GM19438 (cell line): ENCODE measurements around the gene PRKCH.

Experiments used
- ATAC-seq: cut with Tn5 transposase; IDR thresholded peaks from one replicate; pipeline ENCODE4 v1.9.1; 2021; ENCODE audit warnings: low read depth; ENCODE audit not compliant: unreplicated experiment

The PRKCH gene

GRCh38 chr14:61335049-61335448 is 13.7 kb downstream of the PRKCH start:
- ATAC-seq = no peak

- ATAC-seq = no peak
Measured at GRCh38 chr14:61335671-61336275, 14.4 kb downstream of the PRKCH start.

DNA sequence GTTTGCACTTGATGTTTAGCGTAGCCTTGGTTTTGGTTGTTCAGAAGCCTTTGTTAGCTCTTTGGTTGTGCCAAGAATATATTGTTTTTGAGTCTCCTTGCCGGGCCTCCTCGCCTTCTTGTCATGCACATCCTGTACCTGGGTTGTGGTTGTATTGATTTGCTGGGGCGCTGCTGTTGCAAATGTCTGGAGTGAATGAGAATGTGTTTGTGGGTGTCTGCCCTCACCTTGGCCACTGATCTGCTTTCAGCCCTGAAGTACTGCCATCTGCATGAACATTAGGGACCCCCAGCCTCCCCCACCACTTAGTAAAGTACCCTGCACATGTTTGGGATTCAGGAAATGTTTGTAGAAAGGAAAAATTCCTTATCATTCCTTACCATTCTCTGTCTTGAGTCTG is 16.5 kb downstream of the PRKCH start:
- ATAC-seq = no peak

- ATAC-seq = no peak
Measured at GRCh38 chr14:61338457-61338856, 17.1 kb downstream of the PRKCH start.

DNA sequence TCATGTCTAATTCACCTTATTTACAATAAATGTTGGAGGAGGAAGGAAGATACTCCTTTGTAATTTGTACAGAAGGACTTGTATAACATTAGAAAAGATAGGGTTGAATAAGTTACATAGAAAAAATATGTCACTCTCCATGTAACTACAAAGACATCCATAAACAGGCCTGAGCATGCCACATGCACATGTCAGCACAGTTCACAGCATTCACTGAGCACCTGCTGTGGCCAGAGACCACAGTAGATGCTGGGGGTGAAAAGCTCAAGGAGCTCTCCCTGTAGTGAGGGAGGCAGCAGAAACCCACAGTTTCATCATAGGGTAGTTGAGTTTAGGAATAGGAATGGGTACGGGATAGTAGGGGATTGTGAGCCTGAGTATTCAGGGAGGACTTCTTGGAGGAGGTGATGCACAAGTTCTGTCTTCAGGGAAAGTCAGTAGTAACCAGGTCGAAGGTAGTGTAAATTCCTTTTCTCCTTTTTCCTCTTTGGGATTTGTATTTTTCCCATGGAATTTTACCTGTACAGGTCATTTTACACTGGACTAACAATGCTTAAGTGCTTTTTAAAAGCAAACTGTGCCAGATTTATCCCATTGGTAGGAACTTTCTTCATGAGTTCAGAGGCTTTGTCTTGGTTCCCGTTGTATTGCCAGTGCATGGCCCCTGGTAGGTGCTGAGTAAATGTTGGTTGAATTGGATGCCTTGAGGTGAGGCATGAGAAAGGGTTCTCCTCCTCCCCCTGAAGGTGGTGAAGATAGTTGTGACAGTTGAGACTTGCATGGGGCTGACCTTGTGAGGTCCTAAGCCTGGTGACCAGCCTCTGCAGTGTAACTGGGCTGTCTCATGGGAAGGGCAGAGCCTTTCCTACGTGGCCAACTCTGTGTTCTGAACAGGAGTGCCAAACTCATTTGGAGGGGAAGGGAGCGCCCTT is 20.2 kb downstream of the PRKCH start:
- ATAC-seq = no peak

GRCh38 chr14:61342486-61342885 is 21.1 kb downstream of the PRKCH start:
- ATAC-seq = no peak

- ATAC-seq = no peak
Measured at GRCh38 chr14:61342932-61343331, 21.6 kb downstream of the PRKCH start.

- ATAC-seq = no peak
Measured at GRCh38 chr14:61343471-61343870, 22.1 kb downstream of the PRKCH start.

DNA sequence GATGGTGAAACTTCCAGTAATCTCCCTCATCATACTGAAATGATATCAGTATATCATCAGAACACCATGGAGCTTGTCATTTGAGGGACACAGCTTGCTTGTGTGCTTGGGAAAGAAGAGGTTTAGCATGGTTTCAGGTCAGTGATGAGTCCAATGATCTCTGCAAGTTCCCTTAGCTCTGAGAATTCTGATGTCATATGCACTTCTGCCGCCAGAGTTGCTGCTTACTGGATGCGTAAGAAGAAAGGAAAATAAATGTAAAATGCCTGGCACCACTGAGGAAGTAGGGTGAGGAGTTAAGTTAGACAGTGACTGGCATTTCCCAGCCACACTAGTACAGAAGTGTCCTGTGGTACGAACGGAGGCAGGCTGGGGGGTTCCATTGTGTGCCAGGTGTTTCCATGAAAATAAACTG is 22.6 kb downstream of the PRKCH start:
- ATAC-seq = no peak

GRCh38 chr14:61344437-61345150 is 23.2 kb downstream of the PRKCH start:
- ATAC-seq = no peak

DNA sequence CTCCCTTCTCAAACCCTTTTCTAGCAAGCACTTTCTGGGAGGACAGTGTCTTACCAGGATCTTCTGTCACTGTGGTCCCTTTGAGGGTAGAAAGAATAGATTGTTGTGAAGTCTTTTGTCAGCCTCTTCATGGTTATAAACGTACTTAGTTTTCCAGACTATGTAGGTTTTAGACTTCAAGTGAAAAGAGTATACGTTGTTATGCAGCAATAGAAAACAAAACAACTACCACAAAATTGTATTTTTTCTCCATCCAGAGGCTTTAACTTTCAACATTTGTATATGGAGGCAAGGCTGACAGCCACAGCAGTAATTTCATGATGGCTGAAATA is 23.7 kb downstream of the PRKCH start:
- ATAC-seq = no peak

- no peak for ATAC-seq
Measured at GRCh38 chr14:61346221-61346620, 24.8 kb downstream of the PRKCH start.

DNA sequence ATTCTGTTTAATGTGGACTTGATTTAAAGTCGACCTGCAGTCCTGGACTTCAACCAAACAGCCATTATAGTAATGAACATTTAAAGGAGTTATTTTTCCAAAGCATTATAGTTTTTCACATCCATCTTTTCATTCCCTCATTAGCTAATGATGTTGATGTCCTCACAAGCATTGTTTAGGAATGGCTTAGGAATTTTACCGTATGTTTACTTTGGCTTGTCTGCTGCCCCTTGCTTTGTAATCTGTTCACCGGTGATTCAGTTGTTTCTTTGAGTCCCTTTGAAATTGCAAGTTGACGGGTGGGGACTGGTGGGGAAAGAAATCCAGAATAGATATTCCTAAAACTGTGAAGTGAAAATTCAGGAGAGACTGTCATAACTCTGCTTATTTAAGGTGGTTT is 25.4 kb downstream of the PRKCH start:
- no peak for ATAC-seq

DNA sequence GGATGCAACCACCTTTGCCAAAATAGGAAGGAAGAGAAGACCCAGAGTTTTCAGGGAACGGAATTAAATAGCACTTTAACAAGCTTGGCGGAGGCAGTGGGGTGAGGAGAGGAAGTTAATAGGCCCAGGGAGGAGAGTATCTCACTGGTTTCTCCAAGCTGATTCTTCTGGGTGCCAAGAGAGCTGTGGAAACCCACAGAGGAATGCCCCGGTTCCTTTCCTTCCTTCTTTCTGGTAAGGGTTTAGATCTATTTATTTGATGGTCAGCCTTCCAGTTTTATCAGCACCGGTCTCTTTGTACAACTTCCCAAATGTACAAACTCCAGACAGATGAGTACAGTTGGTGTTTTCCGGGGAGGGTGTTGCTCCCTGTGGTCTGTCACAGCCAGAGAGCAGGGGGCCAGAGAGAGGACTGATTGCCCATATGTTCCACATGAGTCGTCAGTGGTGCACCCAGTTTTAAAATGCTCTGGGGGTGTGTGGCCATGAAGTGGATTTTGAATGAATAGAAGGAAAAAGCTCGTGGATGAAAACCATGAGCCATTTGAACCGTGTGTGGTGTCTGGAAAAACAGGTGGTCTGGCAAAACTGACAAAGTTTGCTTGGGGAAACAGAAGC is 26.6 kb downstream of the PRKCH start:
- no peak for ATAC-seq

DNA sequence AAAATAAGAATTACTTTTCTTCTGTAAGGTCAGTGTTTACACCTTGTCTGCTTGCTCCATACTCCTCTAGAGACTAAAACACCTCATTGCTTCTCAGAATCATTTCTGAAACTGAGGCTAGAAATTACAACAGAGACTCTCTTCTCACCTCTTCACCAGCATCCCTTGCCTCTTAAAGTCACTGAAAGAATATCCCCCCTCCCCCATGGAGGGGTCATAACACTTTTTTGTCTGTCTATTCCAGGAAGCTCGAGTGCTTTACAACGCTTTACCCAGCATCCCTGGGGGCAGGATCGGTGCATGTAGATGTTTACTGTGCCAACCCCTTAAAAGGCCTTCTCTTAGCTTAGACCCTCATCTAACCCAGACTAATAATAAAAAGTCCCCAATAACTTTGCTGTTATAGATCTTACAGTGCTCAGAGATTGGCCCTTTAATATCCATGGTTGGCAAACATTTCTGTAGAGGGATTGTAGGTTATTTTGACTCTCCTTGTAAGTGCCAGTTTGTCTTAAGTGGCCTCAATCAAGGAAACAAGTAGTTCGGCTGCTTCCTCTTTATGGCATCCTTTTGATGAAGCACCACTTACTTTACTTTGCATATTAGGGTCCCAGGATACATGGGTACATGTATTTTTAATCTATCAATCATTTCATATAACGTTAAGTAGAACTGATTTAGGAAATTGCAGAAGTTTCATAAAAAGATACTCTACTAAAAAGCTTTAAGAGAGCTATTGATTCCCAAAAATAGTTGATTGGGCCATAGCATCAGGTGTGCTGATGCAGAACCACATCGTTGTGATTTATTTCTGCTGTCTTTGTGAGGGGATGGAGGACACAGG is 29.3 kb downstream of the PRKCH start:
- ATAC-seq = no peak

DNA sequence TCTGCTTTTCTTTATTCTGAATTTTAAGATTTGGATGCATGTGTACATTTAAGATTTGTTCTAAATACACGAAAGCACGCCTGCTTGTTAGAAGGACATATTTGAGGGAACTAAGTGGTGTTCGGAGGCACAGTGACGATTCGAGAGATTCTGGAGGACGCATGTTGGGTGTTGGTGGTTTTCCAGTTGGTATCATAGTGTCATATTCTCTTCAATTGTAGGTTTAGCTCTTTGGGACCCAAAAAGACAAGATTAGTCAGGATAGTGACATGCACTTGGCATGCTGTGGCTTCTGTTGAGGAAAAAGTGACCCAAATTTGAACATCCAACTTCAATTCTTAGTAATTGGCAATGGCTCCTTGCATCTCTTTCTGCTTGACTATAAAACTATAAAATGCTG is 30.1 kb downstream of the PRKCH start:
- ATAC-seq = no peak

DNA sequence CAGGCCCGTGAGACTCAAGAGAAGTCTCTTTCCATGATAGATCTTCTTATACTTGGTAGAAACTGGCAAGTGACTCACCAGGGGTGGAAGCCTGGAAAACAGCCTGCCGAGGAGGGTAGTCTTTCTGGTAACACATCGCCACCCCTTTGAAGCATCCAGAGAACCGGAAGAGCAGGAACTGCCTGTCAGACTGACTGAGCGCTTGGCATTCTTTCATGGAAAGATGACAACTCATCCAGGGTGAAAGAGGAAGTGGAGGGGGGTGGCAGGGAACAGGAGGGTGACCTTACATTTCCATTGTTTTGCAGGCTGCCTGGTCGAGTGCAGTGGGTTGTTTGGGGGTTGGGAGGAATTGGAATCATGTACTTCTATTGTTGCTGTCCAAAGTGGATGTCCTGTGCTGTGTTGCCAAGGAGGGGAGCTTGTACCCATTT is 34.5 kb downstream of the PRKCH start:
- ATAC-seq = no peak

GRCh38 chr14:61357123-61357522 is 35.7 kb downstream of the PRKCH start:
- no peak for ATAC-seq

DNA sequence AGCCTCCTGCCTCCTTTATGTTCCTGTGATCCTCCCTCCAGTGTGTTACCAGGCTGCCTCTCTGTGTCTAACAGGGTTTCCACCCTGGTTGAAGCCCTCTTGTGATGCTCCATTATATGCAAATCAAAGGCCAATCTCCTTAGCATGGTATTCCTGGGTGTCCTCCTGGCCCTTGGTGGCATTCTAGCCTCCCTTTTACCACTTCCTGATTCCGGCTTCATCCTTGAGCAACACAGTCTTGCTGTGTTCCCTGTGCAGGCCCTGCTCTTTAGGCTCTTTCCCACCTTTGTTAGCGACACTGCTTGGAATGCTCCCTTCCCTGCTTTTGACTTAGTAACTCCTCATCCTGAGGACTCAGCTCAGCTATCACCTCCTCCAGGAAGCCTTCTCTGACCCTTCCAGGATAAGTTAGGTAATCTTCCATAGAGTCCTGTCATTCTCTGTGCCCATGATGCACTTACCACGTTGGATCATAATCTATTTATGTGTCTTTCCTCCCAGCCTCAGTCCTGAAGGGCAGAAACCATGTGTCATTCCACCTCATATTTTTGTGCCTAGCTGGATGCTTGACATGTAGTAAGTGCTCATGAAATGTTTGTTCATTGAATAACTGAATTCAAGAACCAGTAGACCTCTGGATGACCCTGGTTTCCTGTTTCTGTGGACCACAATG is 37.3 kb downstream of the PRKCH start:
- no peak for ATAC-seq
